ENCODE measurements around the gene DPF3. TPM values are rescaled to one million over a fixed set of nuclear protein-coding genes. Genes with fewer than 3 reads are reported as not detected.

Gene DPF3
- total RNA-seq, 1 donor from 2014 or later = 5.2 TPM

DNA sequence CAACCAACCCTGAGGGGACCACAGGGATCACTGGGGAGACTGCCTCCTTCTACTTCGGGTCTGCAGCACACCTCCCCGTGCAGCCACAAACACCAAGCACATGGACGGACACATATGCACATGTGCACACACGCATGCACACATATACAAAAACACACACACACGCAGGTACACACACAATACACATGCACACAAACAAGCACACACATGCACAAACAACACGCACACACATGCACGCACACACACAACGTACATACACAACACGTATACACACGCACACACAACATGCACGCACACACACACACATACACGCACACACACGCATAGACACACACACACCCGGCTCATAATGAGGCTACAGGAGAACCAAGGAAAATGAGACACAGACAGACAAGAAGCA, 203.6 kb downstream of the DPF3 start:
- ATAC-seq = no peak
- DNase-seq (ENCODE audit: low spot score) = no peak

DNA sequence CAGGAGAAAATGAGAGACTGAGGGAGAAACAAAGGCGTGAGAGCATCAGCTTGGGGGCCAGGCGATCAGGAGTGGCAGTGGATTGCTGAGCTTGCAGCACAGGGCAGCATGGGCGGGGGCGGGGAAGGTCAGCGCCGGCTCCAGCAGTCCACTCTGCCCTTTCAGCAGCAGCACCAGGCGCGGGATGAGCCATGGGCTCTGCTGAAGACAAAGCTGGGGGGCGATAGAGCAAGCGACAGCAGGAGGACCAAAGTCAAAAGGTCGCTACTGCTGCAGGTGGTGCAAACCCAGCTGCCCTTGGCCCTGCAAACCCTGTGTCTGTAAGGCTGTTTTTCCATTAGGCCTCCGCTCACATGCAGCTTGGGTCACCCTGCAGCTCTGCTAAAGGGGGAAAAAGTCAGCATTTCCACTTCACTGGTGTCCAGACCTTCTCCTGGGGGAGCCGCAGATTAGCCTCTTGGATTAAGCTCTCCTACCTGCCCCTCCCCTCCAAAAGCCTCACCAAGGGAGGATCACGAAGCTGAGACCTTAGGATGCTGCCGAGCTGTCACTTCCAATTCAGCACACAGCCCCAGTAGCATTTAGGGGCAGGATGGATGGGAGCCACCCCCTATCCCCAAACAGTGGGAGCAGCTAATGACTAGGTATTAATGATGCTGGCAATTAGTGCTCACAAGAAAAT, 204.8 kb downstream of the DPF3 start:
- no peak for DNase-seq (ENCODE audit: low spot score)
- no peak for ATAC-seq

DNA sequence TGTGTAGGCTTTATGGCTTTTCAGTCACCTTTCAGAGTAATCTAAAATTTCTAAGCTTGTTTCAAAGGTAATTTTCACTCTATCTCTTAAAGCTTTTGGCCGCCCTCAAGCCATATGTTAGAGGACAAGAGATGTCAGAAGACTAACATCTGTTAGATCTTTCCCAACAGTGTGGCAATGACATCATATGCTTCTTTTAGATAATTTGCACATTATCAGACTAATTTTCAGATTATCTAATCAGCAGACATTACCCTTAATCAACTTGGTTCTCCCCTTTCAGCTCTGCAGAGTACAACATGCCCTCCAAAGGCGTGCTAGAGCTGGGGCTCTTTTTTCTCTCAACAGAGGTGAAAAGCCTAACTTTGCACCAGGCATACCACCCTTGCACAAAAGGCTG, 207.1 kb downstream of the DPF3 start:
- DNase-seq (ENCODE audit: low spot score) (no peak), ATAC-seq (no peak)

DNA sequence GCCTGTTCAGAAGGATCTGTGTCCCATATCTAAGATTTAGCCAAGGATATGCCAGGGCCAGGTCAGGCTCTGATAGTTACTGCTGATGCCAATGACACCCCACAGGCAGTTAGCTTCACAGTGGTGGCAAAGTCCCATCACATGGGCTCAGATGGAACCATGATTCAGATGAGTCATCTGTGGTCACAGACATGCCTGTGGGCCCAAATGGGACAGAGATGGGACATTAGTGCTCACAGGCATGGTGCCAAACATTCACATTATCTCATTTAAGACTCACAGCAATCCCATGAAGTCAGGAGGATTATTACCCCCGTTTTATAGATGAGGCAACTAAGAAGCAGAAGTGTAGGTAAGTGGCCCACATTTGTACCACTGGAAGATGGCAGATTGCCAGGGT, 207.8 kb downstream of the DPF3 start:
- DNase-seq (ENCODE audit: low spot score) (no peak), ATAC-seq (no peak)

DNA sequence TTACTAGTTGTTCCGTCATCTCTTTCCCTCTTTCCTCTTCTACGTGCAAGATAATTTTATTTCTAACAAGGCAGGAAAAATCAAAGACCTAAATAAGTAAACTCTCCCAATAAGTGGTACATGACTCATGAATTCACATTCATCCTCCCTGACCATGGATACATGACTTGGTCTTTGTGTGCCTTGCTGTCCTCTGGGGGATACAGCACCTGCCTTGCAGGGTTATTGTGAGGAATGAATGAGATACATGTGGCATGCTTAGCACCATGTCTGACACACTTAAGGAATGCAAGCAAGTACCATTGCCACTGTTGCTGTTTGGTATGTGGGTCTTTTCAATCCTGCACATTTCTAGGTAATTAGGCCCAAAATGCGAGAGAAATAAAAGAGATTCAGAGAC, 208.4 kb downstream of the DPF3 start:
- DNase-seq (ENCODE audit: low spot score) (no peak), ATAC-seq (no peak)

DNA sequence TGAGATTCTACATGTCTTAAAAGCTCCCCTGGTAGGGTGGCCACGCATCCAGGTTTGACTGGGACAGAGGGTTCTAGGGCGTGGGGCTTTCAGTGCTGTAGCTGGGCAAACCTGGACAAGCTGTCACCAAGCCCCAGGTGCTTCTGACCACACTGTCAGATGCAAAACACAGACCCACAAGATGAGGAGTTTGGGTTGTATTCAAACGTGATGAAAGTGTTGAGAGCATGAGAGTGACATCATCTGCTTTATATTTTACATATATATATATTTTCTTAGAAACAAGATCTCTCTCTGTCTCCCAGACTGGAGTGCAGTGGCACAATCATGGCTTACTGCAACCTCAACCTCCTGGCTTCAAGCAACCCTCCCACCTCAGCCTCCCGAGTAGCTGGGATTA, 210.1 kb downstream of the DPF3 start:
- ATAC-seq (no peak), DNase-seq (ENCODE audit: low spot score) (no peak)

DNA sequence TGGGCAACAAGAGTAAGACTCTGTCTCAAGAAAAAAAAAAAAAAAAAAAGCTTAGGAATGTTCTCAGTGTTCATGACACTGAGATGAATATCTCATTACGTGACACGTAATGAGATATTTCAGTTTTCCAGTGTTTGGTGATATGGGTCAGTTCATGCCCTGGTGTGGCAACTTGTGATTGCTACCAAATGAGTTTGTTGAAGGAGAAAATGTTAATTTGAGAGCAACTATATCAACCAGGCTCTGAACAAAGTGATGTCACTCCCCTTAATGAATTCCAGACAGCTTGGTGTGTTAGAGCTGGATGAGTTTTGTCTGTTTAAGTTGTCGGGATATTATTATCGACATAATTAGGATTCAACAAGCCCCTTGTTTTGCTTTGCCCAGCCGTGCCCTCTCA, 211.7 kb downstream of the DPF3 start:
- DNase-seq (ENCODE audit: low spot score) = no peak
- ATAC-seq = no peak

DNA sequence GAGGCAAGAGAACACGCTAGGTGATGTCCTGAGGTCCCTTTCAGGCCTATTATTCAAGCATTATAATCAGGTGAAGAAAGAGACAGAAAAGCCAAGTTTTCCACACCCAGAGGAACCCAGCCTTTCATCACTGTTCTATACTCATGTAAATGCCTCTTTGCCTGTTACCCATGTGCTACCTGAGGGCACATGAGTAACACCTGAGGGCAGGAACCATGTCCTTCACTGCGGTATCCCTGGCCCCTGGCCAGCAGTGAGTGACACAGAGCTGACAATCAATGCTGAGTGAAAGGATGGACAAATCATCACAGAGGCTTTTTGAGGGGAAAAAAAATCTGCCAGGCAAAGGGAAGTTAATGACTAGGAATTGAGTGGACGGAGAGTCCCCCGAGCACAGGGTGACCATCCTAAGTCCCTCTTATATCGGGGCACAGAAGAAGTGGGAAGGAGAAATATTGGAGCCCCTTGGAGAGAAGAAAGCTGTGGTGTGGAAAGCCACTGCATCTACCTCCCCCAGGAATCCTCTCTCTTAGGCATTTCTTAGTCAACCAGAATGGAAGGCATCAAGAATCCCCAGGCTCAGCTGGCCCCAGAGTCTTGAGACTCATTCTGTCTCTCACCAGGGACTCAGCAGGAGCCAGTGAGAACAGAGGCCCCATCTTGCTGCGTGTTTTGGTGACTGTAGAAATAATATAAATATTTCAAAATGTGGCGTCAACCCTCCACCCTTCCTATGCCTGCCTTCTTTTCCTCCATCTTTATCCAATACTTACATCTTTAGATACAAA, 212.9 kb downstream of the DPF3 start:
- ATAC-seq (no peak), DNase-seq (ENCODE audit: low spot score) (no peak)

DNA sequence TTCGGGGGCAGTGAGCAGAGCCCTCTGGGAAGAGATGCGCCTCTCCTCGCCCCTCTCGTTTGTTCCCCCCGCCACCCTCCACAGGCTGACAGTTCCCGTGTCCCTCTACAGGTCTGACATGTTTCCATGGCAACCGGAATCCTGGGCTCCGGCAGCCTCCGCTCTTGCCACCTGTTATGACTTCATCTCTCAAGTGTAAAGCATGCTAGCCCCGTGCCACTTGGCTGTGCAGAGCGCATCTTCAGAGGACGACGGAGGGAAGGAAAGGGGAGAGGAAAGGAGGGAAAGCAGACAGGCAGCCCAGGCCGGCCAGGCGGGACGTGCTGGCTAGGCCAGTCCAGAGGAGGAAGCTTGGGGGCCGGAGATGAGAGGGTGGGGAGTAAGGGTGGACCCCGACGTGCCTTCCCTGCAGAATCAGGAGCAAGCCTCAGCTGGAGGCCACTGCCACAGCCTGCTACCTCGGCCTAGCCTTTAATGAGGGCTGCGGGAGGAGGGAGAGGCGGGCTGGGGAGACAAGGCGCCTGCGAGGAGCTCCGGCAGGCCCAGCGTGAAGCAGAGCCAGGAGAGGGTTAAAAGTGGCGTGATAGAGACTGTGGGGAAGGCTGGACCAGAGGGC, 214.3 kb downstream of the DPF3 start:
- ATAC-seq = no peak
- DNase-seq (ENCODE audit: low spot score) = no peak

DNA sequence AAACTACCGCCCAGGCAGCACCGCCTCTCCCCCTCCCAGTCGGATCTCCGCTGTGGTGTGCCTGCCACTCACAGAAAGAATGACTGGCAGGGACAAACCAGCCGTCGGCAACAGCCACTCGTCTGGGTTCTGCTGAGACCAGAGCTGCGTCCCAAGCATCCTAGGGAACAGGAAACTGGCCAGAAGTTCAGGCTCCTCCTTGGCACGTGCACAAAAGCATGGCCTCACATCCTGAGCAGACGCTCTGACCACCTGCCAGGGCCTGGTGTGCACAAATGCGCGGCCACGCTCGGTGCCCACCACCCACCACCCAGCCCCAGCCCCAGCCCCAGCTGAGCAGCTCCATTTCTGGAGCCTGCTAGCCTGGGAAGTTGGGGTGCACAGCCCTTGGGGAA, 214.8 kb downstream of the DPF3 start:
- DNase-seq (ENCODE audit: low spot score) = no peak

DNA sequence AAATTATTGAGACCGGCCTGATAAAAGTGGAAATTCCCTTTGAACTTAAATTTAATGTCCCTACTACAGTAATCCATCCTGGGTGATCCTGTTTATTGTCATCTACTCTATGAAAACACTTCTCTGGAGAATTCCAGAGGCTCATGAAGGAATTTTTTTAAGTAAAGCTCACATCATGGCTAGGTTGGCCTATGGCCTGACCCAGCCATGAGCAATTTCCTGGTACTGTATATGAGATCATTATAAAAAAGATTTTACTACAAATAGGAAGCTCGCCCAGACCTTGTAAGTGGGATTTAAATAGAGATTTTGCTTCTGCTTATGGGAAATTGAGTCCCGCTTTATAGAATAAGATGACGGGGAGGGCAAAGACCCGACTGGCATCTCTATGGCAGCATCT, 215.5 kb downstream of the DPF3 start:
- ATAC-seq (no peak), DNase-seq (ENCODE audit: low spot score) (no peak)

More for the DNA sequence above, 214.8 kb downstream of the DPF3 start:
- no peak for ATAC-seq

DNA sequence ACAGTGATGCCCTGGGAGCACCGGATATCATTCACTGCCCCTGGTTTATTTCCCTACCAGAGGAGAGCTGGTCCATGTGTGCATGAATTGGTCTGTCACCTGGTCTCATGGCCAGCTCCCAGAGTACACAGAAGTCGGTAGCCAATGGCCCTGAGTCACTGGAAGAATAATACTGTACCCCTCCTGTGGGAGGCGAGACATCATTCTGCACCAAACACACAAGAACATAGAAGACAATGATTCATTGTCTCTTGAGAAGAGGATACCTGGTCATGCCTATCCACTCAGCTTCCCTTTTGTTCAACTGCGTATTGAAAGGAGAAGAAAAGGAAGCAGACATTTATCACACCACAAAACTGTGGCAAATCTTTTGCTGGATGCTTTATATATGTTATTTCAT, 216.2 kb downstream of the DPF3 start:
- ATAC-seq = no peak

DNA sequence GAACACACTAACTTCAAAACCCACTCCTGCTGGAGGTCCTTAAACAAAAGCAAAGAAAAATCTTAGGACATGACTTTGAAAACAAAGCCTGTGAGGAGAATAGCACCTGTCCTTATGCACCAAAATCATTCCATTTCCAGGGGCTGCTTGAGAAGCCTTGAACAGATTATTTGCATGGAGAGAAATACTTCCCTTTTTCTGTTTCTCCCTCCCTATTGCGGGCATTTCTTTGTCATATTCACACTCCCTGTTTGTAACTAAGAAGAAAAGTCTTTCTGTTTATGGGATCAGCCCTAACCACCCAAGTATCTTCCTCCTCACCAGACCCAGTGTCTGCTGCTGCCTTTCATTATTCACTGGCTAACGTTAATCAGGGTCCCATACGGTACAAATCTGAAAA, 218.8 kb downstream of the DPF3 start:
- DNase-seq (ENCODE audit: low spot score) = no peak
- ATAC-seq = no peak

More for the DNA sequence above, 216.2 kb downstream of the DPF3 start:
- DNase-seq (ENCODE audit: low spot score) = no peak

DNA sequence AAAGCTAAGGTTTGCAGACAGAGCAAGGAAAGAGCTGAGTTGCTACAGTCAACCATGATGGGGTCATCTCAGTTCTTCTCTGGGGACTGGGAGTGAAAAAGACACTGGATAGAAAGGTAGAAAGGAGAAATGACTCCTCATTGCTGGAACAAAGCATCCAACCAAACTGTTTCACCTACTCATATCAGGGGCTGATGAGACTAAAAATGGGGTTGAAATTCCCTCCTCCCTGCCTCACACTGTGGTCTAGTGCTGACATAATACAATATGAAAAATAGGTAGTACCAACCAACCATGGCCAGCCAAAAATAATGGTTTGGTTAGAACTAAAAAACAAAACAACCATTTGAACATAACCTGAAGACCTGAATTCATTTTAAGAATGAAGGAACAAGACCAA, 220.7 kb downstream of the DPF3 start:
- DNase-seq (ENCODE audit: low spot score) (no peak), ATAC-seq (no peak)

DNA sequence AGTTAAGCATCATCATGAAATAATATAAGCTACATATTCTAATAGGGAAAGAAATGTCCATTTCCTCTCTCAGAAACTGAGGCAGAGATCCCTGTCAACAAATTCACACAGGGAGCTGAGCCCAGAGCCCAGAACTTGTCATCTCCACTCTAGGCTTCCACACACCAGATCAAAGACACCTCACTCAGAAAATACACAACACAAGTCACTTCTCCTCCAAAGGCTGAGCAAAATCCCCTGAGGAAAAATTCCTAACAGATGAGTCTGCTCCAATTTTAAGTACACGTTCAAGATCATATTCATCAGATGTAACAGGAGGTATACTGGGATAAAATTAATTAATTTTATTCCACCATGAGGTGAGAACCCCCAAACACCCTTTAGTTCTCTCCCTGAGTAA, 227.3 kb downstream of the DPF3 start:
- ATAC-seq = no peak
- DNase-seq (ENCODE audit: low spot score) = no peak

DNA sequence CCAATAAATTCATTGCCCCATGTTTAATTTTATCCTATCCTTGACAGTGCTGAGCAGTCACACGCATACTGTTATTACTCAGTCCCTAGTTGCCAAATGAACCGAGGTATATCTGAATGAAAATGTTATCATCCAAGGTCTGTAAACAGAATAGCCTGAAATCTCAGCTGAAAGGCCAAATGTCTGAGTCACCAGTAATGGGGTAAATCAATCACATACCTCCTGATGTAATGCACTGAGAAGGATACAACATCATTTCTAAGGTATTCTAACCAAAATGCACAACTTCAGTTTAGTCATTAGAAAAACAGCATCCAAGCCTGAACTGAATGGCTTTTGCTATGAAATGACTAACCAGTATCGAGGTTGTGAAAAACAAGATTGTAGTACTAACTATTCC, 228.6 kb downstream of the DPF3 start:
- ATAC-seq = no peak

DNA sequence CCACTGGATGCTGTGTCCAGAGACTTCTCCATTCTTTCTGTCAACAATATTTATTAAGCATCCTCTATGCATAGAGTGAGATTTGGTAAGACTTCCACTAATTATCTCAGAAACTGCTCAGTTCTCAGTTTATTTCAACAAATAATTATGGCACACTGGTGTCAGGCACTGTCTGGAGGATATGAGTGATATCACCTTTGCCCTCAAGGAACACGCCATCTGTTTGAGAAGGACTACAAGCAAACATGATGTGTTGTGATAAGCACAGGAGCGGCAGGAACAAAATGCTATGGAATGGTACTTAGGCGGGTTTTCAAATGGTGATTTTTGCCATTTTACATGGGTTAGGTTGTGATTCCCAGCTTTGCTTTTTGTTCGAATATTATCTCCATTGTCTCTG, 229.2 kb downstream of the DPF3 start:
- DNase-seq (ENCODE audit: low spot score) = no peak
- ATAC-seq = no peak

More for the DNA sequence above, 228.6 kb downstream of the DPF3 start:
- no peak for DNase-seq (ENCODE audit: low spot score)

DNA sequence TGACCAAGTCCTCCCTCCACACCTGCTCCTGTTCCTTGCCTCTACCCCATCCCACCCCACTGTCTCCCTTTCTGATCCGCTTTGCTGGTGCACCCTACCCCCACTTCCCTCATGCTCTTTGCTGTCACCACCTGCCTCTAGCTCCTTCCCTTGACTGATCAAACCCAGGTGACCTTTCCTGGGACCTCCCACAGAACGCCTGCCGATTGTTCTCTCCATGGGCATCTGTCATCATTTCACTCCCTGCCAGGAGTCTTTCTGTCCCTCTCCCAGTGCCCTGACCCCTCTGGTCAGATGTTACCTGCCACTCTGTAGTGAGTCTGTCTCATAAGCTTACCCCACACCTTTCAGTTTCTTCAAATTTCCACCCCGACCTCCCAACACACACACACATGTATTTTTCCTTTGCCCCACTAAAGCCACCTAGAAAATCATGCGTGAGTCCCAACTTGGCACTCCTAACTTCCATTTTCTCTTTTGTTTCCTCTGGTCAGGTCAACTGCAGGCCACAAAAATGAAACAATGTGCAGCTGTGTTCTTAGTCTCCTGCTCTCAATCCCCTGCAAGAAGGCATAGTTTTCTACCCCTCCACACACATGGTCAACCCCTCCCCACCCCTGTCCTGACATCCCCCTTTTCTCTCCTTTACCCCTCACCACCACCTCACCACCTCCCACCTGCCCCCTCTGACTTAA, 229.8 kb downstream of the DPF3 start:
- DNase-seq (ENCODE audit: low spot score) (no peak), ATAC-seq (no peak)

DNA sequence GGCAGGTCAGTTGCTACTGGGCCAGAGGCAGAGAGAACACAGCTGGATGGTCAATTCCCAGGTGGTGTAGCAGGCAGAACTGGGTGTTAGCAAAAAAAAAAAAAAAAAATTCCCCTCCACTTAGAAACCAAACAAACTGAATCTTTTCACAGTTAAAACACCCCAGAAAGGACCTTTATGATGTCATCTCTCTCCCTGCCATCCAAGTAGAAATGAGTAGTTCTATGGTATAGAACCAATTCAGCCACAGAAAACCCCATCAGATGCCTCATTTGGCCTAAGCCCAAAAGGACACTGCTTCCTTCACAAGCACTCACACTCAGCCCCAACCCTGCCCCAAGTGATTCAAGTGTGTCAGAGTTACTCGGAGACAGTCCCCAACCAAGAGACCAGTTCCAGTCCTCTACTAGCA, 230.8 kb downstream of the DPF3 start:
- no peak for ATAC-seq
- DNase-seq (ENCODE audit: low spot score) = no peak

DNA sequence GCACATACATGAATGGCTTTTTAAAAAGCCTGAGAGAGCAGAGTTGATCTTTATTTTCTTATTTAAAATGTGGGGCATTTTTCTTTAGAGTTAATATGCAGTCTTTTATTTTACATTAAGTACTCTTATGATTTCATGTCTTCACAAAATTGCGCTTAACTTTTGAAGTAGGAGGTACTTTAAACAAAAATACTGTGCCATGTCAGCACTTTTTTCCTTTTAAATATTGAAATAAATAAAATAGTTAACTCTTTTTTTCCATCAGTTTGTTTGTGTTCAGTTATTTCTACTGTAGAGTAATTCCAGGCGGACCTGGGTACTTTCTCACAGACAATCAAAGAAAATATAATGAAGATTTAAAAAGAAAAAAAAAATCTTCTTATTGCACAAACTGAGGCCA, 231.7 kb downstream of the DPF3 start:
- ATAC-seq = no peak
- no peak for DNase-seq (ENCODE audit: low spot score)

DNA sequence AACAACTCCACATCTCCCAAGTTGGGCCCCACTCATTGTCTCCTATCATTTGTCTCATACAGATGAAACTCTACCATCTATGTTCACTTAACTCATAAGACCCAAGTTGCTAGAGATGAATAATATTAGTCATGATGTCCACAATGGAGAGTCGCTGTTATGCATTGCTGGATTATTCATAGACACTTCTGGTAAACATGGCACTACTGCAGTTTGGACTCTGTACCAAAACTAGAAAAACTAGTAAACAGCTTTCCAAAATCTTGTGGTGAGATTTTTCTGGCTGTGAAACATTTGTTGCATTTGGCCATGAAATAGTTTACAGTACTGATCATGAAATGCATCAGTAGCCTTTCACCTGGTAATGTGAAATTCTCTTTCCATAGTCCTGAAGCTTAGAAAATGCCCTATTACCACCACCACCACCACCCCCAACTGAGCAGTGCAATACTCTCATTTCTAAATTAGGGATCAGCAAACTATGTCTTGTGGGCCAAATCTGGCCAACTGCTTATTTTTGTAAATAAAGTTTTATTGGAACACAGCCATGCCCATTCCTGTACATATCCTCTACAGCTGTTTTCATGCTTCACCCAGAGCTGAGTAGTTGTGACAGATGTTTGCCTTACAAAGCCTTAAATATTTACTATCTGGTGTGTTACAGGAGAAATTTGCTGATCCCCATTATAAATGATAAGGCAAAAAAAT, 236.5 kb downstream of the DPF3 start:
- ATAC-seq = no peak

More for the DNA sequence above, 236.5 kb downstream of the DPF3 start:
- DNase-seq (ENCODE audit: low spot score) = no peak
